B cell (primary cell): Measurements from ENCODE around the gene STAT5B. TPM values are rescaled to one million over a fixed set of nuclear protein-coding genes. Genes with fewer than 3 reads are reported as not detected.
"Not testable (repeated sequence)": the region's sequence is repeated elsewhere in the genome, so short reads cannot be mapped to it uniquely, and the experiment has no call there.

Experiments used
- ATAC-seq: fragments of 200-7000 bp; cut with Tn5 transposase; one replicate; pipeline ENCODE4 v1.10.0; 2021; ENCODE audit warnings: low read depth, mild to moderate bottlenecking, moderate number of reproducible peaks, moderate library complexity
- CTCF ChIA-PET: fragments of 350-600 bp; sonication (Branson Sonifier 250); formaldehyde crosslinking; loops from one replicate; lab custom pipeline; 2021; ENCODE audit warnings: antibody characterized with exemption, inconsistent platforms; lab: Charles Lee
- POLR2A ChIA-PET: fragments of 350-600 bp; sonication (Branson Sonifier 250); formaldehyde crosslinking; loops from one replicate; lab custom pipeline; 2021; ENCODE audit warnings: antibody characterized with exemption; lab: Charles Lee
- DNase-seq: peaks from one replicate; pipeline ENCODE4 v3.0.0; 2013
- H2AFZ ChIP-seq: 2 replicates; pipeline ENCODE4 v1.6.1; 2012; ENCODE audit warnings: mild to moderate bottlenecking, low read depth, low read length; ENCODE audit not compliant: insufficient read depth, poor library complexity, severe bottlenecking
- H3K27ac ChIP-seq, 2 donors: 1 replicate in 1 of 2; 2 replicates in 1 of 2; pipeline ENCODE4 v1.5.1; 2012 to 2013; ENCODE audit warnings: low read length in 2 of 2, mild to moderate bottlenecking in 2 of 2, moderate library complexity in 1 of 2
- H3K27me3 ChIP-seq, 4 experiments: fragments of 200-600 bp in 1 of 4; sonication (generic) in 1 of 4; replicated peaks in 1 of 4; 1 replicate in 2 of 4; 2 replicates in 2 of 4; pipeline versions ENCODE4 v1.6.1 to v1.7.0; 2013 to 2016; ENCODE audit warnings: low read length in 3 of 4, mild to moderate bottlenecking in 2 of 4, mixed read lengths in 1 of 4, moderate library complexity in 1 of 4; ENCODE audit not compliant: insufficient read depth in 4 of 4, control insufficient read depth in 3 of 4; ENCODE audit errors: control extremely low read depth in 1 of 4
- H3K36me3 ChIP-seq, 2 experiments: replicated peaks in 1 of 2; 1 replicate in 1 of 2; 2 replicates in 1 of 2; pipeline versions ENCODE4 v1.6.1 to v1.7.1; 2013; ENCODE audit warnings: low read length in 1 of 2; ENCODE audit not compliant: insufficient read depth in 2 of 2, control insufficient read depth in 1 of 2; ENCODE audit errors: control extremely low read depth in 1 of 2, extremely low read depth in 1 of 2
- H3K4me1 ChIP-seq, 2 donors: fragments of 200-600 bp in 1 of 2; sonication (generic) in 1 of 2; 1 replicate in 1 of 2; 2 replicates in 1 of 2; pipeline versions ENCODE4 v1.5.1 to v1.6.1; 2013 to 2017; ENCODE audit warnings: low read length in 2 of 2; ENCODE audit not compliant: control insufficient read depth in 2 of 2, insufficient read depth in 2 of 2
- H3K4me2 ChIP-seq: replicated peaks from 2 replicates; pipeline ENCODE3; 2012; ENCODE audit warnings: mild to moderate bottlenecking, low read depth, low read length; ENCODE audit not compliant: poor library complexity, severe bottlenecking
- H3K4me3 ChIP-seq, 5 experiments: fragments of 200-600 bp in 1 of 5; sonication (generic) in 1 of 5; 1 replicate in 3 of 5; 2 replicates in 2 of 5; pipeline versions ENCODE4 v1.5.1 to v1.7.0; 2011 to 2016; ENCODE audit warnings: low read length in 4 of 5, mild to moderate bottlenecking in 4 of 5, low read depth in 2 of 5, control low read depth in 1 of 5, moderate library complexity in 1 of 5; ENCODE audit not compliant: insufficient read depth in 1 of 5; ENCODE audit errors: control extremely low read depth in 1 of 5, extremely low read depth in 1 of 5
- H3K79me2 ChIP-seq: fragments of 200-600 bp; sonication (generic); one replicate; pipeline ENCODE4 v1.6.0; 2016; ENCODE audit warnings: low read length; ENCODE audit not compliant: control insufficient read depth, insufficient read depth
- H3K9ac ChIP-seq: fragments of 200-600 bp; sonication (generic); 2 replicates; pipeline ENCODE4 v1.6.1; 2017; ENCODE audit warnings: mild to moderate bottlenecking, low read length, moderate library complexity
- H3K9me3 ChIP-seq, 3 donors: one replicate each; pipeline versions ENCODE4 v1.6.1 to v1.7.1; 2013; ENCODE audit warnings: low read length in 2 of 3; ENCODE audit not compliant: control insufficient read depth in 2 of 3, insufficient read depth in 1 of 3; ENCODE audit errors: control extremely low read depth in 1 of 3
- H4K20me1 ChIP-seq: 2 replicates; pipeline ENCODE4 v1.6.0; 2012; ENCODE audit warnings: mild to moderate bottlenecking, low read length; ENCODE audit not compliant: insufficient read depth, control insufficient read depth, poor library complexity, severe bottlenecking
- H3K27ac Mint-ChIP-seq: one replicate; pipeline ENCODE4 v1.8.0; 2021; ENCODE audit warnings: mixed read lengths
- H3K27me3 Mint-ChIP-seq: one replicate; pipeline ENCODE4 v1.8.0; 2021; ENCODE audit warnings: mixed read lengths
- H3K4me1 Mint-ChIP-seq: one replicate; pipeline ENCODE4 v1.8.0; 2021; ENCODE audit warnings: mixed read lengths
- H3K4me3 Mint-ChIP-seq: one replicate; pipeline ENCODE4 v1.8.0; 2021; ENCODE audit warnings: mixed read lengths
- H3K9me3 Mint-ChIP-seq: one replicate; pipeline ENCODE4 v1.8.0; 2022; ENCODE audit warnings: mixed read lengths; ENCODE audit not compliant: insufficient read depth
- CTCF ChIP-seq: fragments of 200-600 bp; IDR thresholded peaks from one replicate; pipeline ENCODE4 v1.8.0; 2022; ENCODE audit warnings: antibody characterized with exemption, mild to moderate bottlenecking
- EZH2 ChIP-seq: IDR thresholded peaks from 2 replicates; pipeline ENCODE4 v1.6.1; 2012; ENCODE audit warnings: borderline replicate concordance, low read depth, mild to moderate bottlenecking, moderate library complexity, low read length; ENCODE audit not compliant: insufficient read depth, poor library complexity, severe bottlenecking
- WGBS: methylation state at CpG from one replicate; pipeline ENCODE4 v1.1.5; 2013; ENCODE audit warnings: missing lambda C conversion rate; ENCODE audit not compliant: insufficient coverage; 5-methylcytosine and 5-hydroxymethylcytosine counted together
- intact Hi-C: fragments of 100-400 bp; cut with micrococcal nuclease; formaldehyde crosslinking; loops from one replicate; pipeline ENCODE4 v1.10.0; 2022
- polyA plus RNA-seq: library from polyadenylated mRNA; depleted of rRNA; stranded (reverse); fragments of >200 nt; gene quantifications from 2 replicates; pipeline ENCODE4 v1.2.3, GENCODE V29; 2012
- total RNA-seq, 2 donors: library from RNA; stranded (reverse); fragments of 120-200 nt in 1 of 2; gene quantifications; 1 replicate in 1 of 2; 2 replicates in 1 of 2; pipeline versions ENCODE4 v1.2.3 to v1.2.4, GENCODE V29; 2013 to 2022

The STAT5B gene
- total and polyA plus RNA-seq, 2 donors (not counting 1 experiment from before 2014, with no cell fraction given) = 70.0 to 103 TPM

- H3K4me1 Mint-ChIP-seq = no peaks in the 10 kb centered on the region
- H3K27me3 Mint-ChIP-seq = no peaks in the 10 kb centered on the region
- no peak overlapping the region for H2AFZ ChIP-seq
- ATAC-seq (no peak), DNase-seq (no peak)
- H3K4me2 ChIP-seq = no peak overlapping the region
- H3K9ac ChIP-seq = no peak overlapping the region
- intact Hi-C loops = no loop called here
- H3K4me3 Mint-ChIP-seq = no peak overlapping the region
- 91% methylated on average over 9 of the region's 9 CpGs for WGBS
- no peak overlapping the region for H3K27ac ChIP-seq
- ChIA-PET CTCF (interaction anchor here (1.3 kb wide), 1 partner anchor 12 kb away, joined by 4 read pairs; no protein-coding TSS in a partner anchor), POLR2A (interaction anchor here (1.1 kb wide), 1 partner anchor 15 kb away, joined by 3 read pairs; no protein-coding TSS in a partner anchor)
- H3K4me1 ChIP-seq = no peaks in the 10 kb centered on the region
- peaks cover 0 to 65% of the 10 kb centered on the region in 2 experiments for H3K36me3 ChIP-seq
- H3K27me3 ChIP-seq = no peaks in the 10 kb centered on the region
- TF ChIP-seq EZH2 = no peak
- TF ChIP-seq CTCF = no peak
- H3K9me3 ChIP-seq = no peaks in the 10 kb centered on the region
- H3K79me2 ChIP-seq = no peaks in the 10 kb centered on the region
- no peak overlapping the region for H3K4me3 ChIP-seq
- H3K9me3 Mint-ChIP-seq = no peaks in the 10 kb centered on the region
- no peaks in the 10 kb centered on the region for H4K20me1 ChIP-seq
- no peak overlapping the region for H3K27ac Mint-ChIP-seq
Measured at GRCh38 chr17:42301022-42301421, 24.8 kb upstream of the STAT5B start.

GRCh38 chr17:42299913-42300312, 23.7 kb upstream of the STAT5B start:
- H3K9me3 Mint-ChIP-seq, intact Hi-C loops, H2AFZ ChIP-seq, H3K4me1 Mint-ChIP-seq, H3K79me2 ChIP-seq, H3K27me3 ChIP-seq, H3K9me3 ChIP-seq, H3K27ac Mint-ChIP-seq, H3K4me3 Mint-ChIP-seq, H3K4me2 ChIP-seq, H4K20me1 ChIP-seq, H3K9ac ChIP-seq, POLR2A ChIA-PET, H3K27me3 Mint-ChIP-seq, ATAC-seq, H3K4me1 ChIP-seq, H3K4me3 ChIP-seq, DNase-seq, H3K27ac ChIP-seq: not testable (repeated sequence)
- WGBS = no CpG with 5 or more reads among the region's 17 CpGs
- CTCF ChIA-PET = interaction anchor here (1.3 kb wide), 1 partner anchor 14 kb away, joined by 4 read pairs; no protein-coding TSS in a partner anchor
- peaks cover 0 to 67% of the 10 kb centered on the region in 2 experiments for H3K36me3 ChIP-seq

GRCh38 chr17:42299361-42299760, 23.2 kb upstream of the STAT5B start:
- not testable (repeated sequence) for H3K27me3 ChIP-seq

More at GRCh38 chr17:42299361-42299760, 23.2 kb upstream of the STAT5B start:
- POLR2A ChIA-PET, H3K27ac Mint-ChIP-seq, H3K27me3 Mint-ChIP-seq, H4K20me1 ChIP-seq, H2AFZ ChIP-seq, CTCF ChIA-PET, H3K4me1 ChIP-seq, H3K79me2 ChIP-seq, H3K4me1 Mint-ChIP-seq, ATAC-seq, H3K9ac ChIP-seq, intact Hi-C loops, H3K4me2 ChIP-seq, H3K4me3 ChIP-seq, H3K9me3 Mint-ChIP-seq, DNase-seq, H3K9me3 ChIP-seq, H3K27ac ChIP-seq, H3K4me3 Mint-ChIP-seq: not testable (repeated sequence)
- peaks cover 0 to 67% of the 10 kb centered on the region in 2 experiments for H3K36me3 ChIP-seq
- 97% methylated on average over 9 of the region's 10 CpGs for WGBS
